Measurements from ENCODE around the gene CLSTN1. TPM values are rescaled to one million over a fixed set of nuclear protein-coding genes. Genes with fewer than 3 reads are reported as not detected.
A peak's percentile ranks its signal among the peaks of the same experiment; 100 is the strongest.
"Not testable (repeated sequence)": the region's sequence is repeated elsewhere in the genome, so short reads cannot be mapped to it uniquely, and the experiment has no call there.

The CLSTN1 gene
- polyA plus RNA-seq, 3 donors: 5.2 to 25.2 (median 5.3) TPM

DNA sequence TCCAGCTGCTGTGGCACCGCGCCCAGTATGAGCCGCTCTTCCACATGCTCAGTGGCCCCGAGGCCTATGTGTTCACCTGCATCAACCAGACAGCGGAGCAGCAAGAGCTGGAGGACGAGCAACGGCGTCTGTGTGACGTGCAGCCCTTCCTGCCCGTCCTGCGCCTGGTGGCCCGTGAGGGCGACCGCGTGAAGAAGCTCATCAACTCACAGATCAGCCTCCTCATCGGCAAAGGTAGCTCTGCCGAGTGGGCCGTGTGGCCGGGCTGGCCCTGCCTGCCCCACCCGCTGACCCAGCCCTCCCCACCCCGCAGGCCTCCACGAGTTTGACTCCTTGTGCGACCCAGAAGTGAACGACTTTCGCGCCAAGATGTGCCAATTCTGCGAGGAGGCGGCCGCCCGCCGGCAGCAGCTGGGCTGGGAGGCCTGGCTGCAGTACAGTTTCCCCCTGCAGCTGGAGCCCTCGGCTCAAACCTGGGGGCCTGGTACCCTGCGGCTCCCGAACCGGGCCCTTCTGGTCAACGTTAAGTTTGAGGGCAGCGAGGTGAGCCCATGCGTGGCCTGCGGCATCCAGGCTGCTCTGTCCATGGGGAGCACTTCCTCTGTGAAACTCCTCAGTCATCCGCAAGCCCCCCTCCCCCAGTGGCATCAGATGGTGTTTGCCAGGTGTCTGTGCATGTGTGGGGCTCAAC, 108.1 kb downstream of the CLSTN1 start:
- no peak overlapping the region for H2AFZ ChIP-seq (ENCODE audit: insufficient read depth, low read depth, low read length, poor library complexity, severe bottlenecking)
- H3K27me3 Mint-ChIP-seq (ENCODE audit: low read depth in 3 of 3): no peaks in the 10 kb centered on the region
- peaks cover 100% of the 10 kb centered on the region for H4K20me1 ChIP-seq (ENCODE audit: insufficient read depth, low read length)
- no peak overlapping the region for H3K4me3 ChIP-seq (replicated peaks in 1 of 3; ENCODE audit: low read depth in 2 of 3, low read length in 3 of 3)
- no peaks in the 10 kb centered on the region for H3K27me3 ChIP-seq (ENCODE audit: control insufficient read depth in 2 of 2, insufficient read depth in 2 of 2, low read length in 2 of 2)
- no peaks in the 10 kb centered on the region for H3K9me3 Mint-ChIP-seq
- DNase-seq: no peak
- 88% methylated on average over 36 of the region's 40 CpGs for WGBS (ENCODE audit: insufficient coverage)
- peak overlapping the region in 1 of 2 donors; percentile 20 for H3K27ac ChIP-seq (ENCODE audit: low read depth in 1 of 2, low read length in 2 of 2)
- H3K79me2 ChIP-seq (ENCODE audit: insufficient read depth, low read length): peaks cover 96% of the 10 kb centered on the region
- no peaks in the 10 kb centered on the region for H3K9me3 ChIP-seq (replicated peaks in 1 of 2; ENCODE audit: control insufficient read depth in 1 of 2, insufficient read depth in 1 of 2, low read length in 2 of 2)
- peaks cover 24% of the 10 kb centered on the region for H3K4me1 Mint-ChIP-seq
- no peak overlapping the region for H3K4me3 Mint-ChIP-seq
- no peak overlapping the region for H3K9ac ChIP-seq (ENCODE audit: insufficient read depth, low read length, poor library complexity, severe bottlenecking)
- H3K36me3 Mint-ChIP-seq: peaks cover 58 to 93% of the 10 kb centered on the region in 2 donors
- H3K4me1 ChIP-seq (ENCODE audit: control insufficient read depth in 1 of 2, insufficient read depth in 2 of 2, low read length in 2 of 2): peaks cover 32 to 40% of the 10 kb centered on the region in 2 donors
- intact Hi-C loops (cut with micrococcal nuclease): loop anchor here (5.0 kb wide), 1 partner anchor 63 kb away; the partner anchor contains the start of gene PIK3CD (in 2 of the 2)
- H3K27ac Mint-ChIP-seq: peak overlapping the region in 2 of 7 donors; percentile 8 to 86
- H3K4me2 ChIP-seq (replicated peaks; ENCODE audit: extremely low read depth, low read length, poor library complexity, severe bottlenecking): no peak overlapping the region
- H3K36me3 ChIP-seq (replicated peaks in 1 of 2; ENCODE audit: control insufficient read depth in 1 of 2, insufficient read depth in 2 of 2, low read length in 2 of 2): peaks cover 93 to 95% of the 10 kb centered on the region in 2 donors
- TF ChIP-seq, protein P1, sequence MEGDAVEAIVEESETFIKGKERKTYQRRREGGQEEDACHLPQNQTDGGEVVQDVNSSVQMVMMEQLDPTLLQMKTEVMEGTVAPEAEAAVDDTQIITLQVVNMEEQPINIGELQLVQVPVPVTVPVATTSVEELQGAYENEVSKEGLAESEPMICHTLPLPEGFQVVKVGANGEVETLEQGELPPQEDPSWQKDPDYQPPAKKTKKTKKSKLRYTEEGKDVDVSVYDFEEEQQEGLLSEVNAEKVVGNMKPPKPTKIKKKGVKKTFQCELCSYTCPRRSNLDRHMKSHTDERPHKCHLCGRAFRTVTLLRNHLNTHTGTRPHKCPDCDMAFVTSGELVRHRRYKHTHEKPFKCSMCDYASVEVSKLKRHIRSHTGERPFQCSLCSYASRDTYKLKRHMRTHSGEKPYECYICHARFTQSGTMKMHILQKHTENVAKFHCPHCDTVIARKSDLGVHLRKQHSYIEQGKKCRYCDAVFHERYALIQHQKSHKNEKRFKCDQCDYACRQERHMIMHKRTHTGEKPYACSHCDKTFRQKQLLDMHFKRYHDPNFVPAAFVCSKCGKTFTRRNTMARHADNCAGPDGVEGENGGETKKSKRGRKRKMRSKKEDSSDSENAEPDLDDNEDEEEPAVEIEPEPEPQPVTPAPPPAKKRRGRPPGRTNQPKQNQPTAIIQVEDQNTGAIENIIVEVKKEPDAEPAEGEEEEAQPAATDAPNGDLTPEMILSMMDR (IDR thresholded peaks at IDR 0.05): no peak

- H3K4me3 Mint-ChIP-seq: no peak overlapping the region
- H3K27ac Mint-ChIP-seq: peak overlapping the region in 1 of 7 donors; percentile 37
- intact Hi-C loops (cut with micrococcal nuclease): no loop called here
- DNase-seq: no peak
- Histone ChIP-seq H3K9me3 (replicated peaks in 1 of 2; ENCODE audit: control insufficient read depth in 1 of 2, insufficient read depth in 1 of 2, low read length in 2 of 2) (no peaks in the 10 kb centered on the region), H4K20me1 (ENCODE audit: insufficient read depth, low read length) (peaks cover 100% of the 10 kb centered on the region), H3K27ac (ENCODE audit: low read depth in 1 of 2, low read length in 2 of 2) (no peak overlapping the region), H3K4me2 (replicated peaks; ENCODE audit: extremely low read depth, low read length, poor library complexity, severe bottlenecking) (no peak overlapping the region), H3K4me1 (ENCODE audit: control insufficient read depth in 1 of 2, insufficient read depth in 2 of 2, low read length in 2 of 2) (peaks cover 32 to 34% of the 10 kb centered on the region in 2 donors), H3K36me3 (replicated peaks in 1 of 2; ENCODE audit: control insufficient read depth in 1 of 2, insufficient read depth in 2 of 2, low read length in 2 of 2) (peaks cover 89 to 95% of the 10 kb centered on the region in 2 donors), H3K4me3 (replicated peaks in 1 of 3; ENCODE audit: low read depth in 2 of 3, low read length in 3 of 3) (no peak overlapping the region), H2AFZ (ENCODE audit: insufficient read depth, low read depth, low read length, poor library complexity, severe bottlenecking) (no peak overlapping the region), H3K79me2 (ENCODE audit: insufficient read depth, low read length) (peaks cover 99% of the 10 kb centered on the region), H3K9ac (ENCODE audit: insufficient read depth, low read length, poor library complexity, severe bottlenecking) (no peak overlapping the region), H3K27me3 (ENCODE audit: control insufficient read depth in 2 of 2, insufficient read depth in 2 of 2, low read length in 2 of 2) (no peaks in the 10 kb centered on the region)
- TF ChIP-seq, protein P1 (IDR thresholded peaks at IDR 0.05): no peak
- no peaks in the 10 kb centered on the region for H3K27me3 Mint-ChIP-seq (ENCODE audit: low read depth in 3 of 3)
- peaks cover 57 to 90% of the 10 kb centered on the region in 2 donors for H3K36me3 Mint-ChIP-seq
- H3K9me3 Mint-ChIP-seq: no peaks in the 10 kb centered on the region
- peaks cover 24% of the 10 kb centered on the region for H3K4me1 Mint-ChIP-seq
- WGBS (ENCODE audit: insufficient coverage): 100% methylated on average over 5 of the region's 6 CpGs
These were observed 109.5 kb downstream of the CLSTN1 start for GRCh38 chr1:9714257-9714718.

DNA sequence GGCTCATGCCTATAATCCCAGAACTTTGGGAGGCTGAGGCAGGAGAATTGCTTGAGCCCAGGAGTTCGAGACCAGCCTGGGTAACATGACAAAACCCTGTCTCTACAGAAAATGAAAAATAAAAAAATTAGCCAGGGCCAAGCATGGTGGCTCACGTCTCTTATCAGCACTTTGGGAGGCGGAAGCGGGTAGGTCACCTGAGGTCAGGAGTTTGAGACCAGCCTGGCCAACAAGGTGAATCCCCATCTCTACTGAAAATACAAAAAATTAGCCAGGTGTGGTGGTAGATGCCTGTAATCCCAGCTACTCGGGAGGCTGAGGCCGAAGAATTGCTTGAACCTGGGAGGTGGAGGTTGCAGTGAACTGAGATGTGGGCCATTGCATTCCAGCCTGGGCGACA, 111.0 kb downstream of the CLSTN1 start:
- Histone ChIP-seq H3K4me1 (ENCODE audit: control insufficient read depth in 1 of 2, insufficient read depth in 2 of 2, low read length in 2 of 2) (peaks cover 18 to 21% of the 10 kb centered on the region in 2 donors), H3K79me2 (ENCODE audit: insufficient read depth, low read length) (peaks cover 99% of the 10 kb centered on the region), H3K36me3 (replicated peaks in 1 of 2; ENCODE audit: control insufficient read depth in 1 of 2, insufficient read depth in 2 of 2, low read length in 2 of 2) (peaks cover 74 to 88% of the 10 kb centered on the region in 2 donors), H4K20me1 (ENCODE audit: insufficient read depth, low read length) (peaks cover 100% of the 10 kb centered on the region)
- H3K27me3 Mint-ChIP-seq (ENCODE audit: low read depth in 3 of 3); DNase-seq; H2AFZ ChIP-seq (ENCODE audit: insufficient read depth, low read depth, low read length, poor library complexity, severe bottlenecking); H3K27ac ChIP-seq (ENCODE audit: low read depth in 1 of 2, low read length in 2 of 2); H3K9me3 ChIP-seq (replicated peaks in 1 of 2; ENCODE audit: control insufficient read depth in 1 of 2, insufficient read depth in 1 of 2, low read length in 2 of 2); intact Hi-C loops (cut with micrococcal nuclease); H3K4me3 ChIP-seq (replicated peaks in 1 of 3; ENCODE audit: low read depth in 2 of 3, low read length in 3 of 3); H3K9ac ChIP-seq (ENCODE audit: insufficient read depth, low read length, poor library complexity, severe bottlenecking); H3K4me2 ChIP-seq (replicated peaks; ENCODE audit: extremely low read depth, low read length, poor library complexity, severe bottlenecking); H3K27me3 ChIP-seq (ENCODE audit: control insufficient read depth in 2 of 2, insufficient read depth in 2 of 2, low read length in 2 of 2); H3K4me3 Mint-ChIP-seq; H3K9me3 Mint-ChIP-seq: not testable (repeated sequence)
- 94% methylated on average over 3 of the region's 7 CpGs for WGBS (ENCODE audit: insufficient coverage)
- Mint-ChIP-seq H3K4me1 (peaks cover 18% of the 10 kb centered on the region), H3K36me3 (peaks cover 52 to 86% of the 10 kb centered on the region in 2 donors), H3K27ac (peak overlapping the region in 1 of 7 donors; percentile 72)

Measured in CD14-positive monocyte (primary cell).